Skeletal muscle satellite cell (primary cell): ENCODE data around the gene PRDX4.
"Not testable (repeated sequence)": the region's sequence is repeated elsewhere in the genome, so short reads cannot be mapped to it uniquely, and the experiment has no call there.

Source experiments
- H3K27me3 ChIP-seq: 2 replicates; pipeline ENCODE4 v1.7.0; 2013; ENCODE audit warnings: low read length; ENCODE audit not compliant: control insufficient read depth, insufficient read depth
- H3K36me3 ChIP-seq: 2 replicates; pipeline ENCODE4 v1.7.0; 2013; ENCODE audit warnings: mild to moderate bottlenecking, control low read depth, low read length; ENCODE audit not compliant: insufficient read depth
- H3K4me1 ChIP-seq: 2 replicates; pipeline ENCODE4 v1.7.0; 2013; ENCODE audit warnings: low read length; ENCODE audit not compliant: control insufficient read depth, insufficient read depth
- H3K4me2 ChIP-seq: 2 replicates; pipeline ENCODE4 v1.7.0; 2013; ENCODE audit warnings: mild to moderate bottlenecking, low read length
- H3K4me3 ChIP-seq: 2 replicates; pipeline ENCODE4 v1.7.0; 2013; ENCODE audit warnings: low read length
- H3K9ac ChIP-seq: 2 replicates; pipeline ENCODE4 v1.7.0; 2013; ENCODE audit warnings: mild to moderate bottlenecking, low read depth, low read length, moderate library complexity
- H3K9me3 ChIP-seq: replicated peaks from 2 replicates; pipeline ENCODE4 v1.7.0; 2013; ENCODE audit warnings: mild to moderate bottlenecking, control low read depth, low read length

PRDX4 gene

GRCh38 chrX:23676486-23676885 is 9.2 kb downstream of the PRDX4 start:
- not testable (repeated sequence) for H3K9me3 ChIP-seq, H3K4me1 ChIP-seq, H3K36me3 ChIP-seq, H3K4me2 ChIP-seq, H3K4me3 ChIP-seq, H3K27me3 ChIP-seq, H3K9ac ChIP-seq

- Histone ChIP-seq H3K27me3 (no peaks in the 10 kb centered on the region), H3K4me1 (no peaks in the 10 kb centered on the region), H3K9me3 (no peaks in the 10 kb centered on the region), H3K4me3 (no peak overlapping the region), H3K9ac (no peak overlapping the region), H3K36me3 (no peaks in the 10 kb centered on the region), H3K4me2 (no peak overlapping the region)
These were observed 24.9 kb downstream of the PRDX4 start for GRCh38 chrX:23692166-23692565.

- H3K4me3 ChIP-seq: no peak overlapping the region
These were observed 27.3 kb downstream of the PRDX4 start for GRCh38 chrX:23694606-23695005.

GRCh38 chrX:23699636-23700194 is 32.4 kb downstream of the PRDX4 start:
- Histone ChIP-seq H3K4me1 (no peaks in the 10 kb centered on the region), H3K27me3 (no peaks in the 10 kb centered on the region), H3K36me3 (peaks cover 20% of the 10 kb centered on the region), H3K9me3 (no peaks in the 10 kb centered on the region), H3K4me2 (no peak overlapping the region), H3K4me3 (no peak overlapping the region), H3K9ac (no peak overlapping the region)

More at GRCh38 chrX:23694606-23695005, 27.3 kb downstream of the PRDX4 start:
- H3K4me2 ChIP-seq: no peak overlapping the region
- H3K4me1 ChIP-seq: no peaks in the 10 kb centered on the region
- no peaks in the 10 kb centered on the region for H3K36me3 ChIP-seq
- no peaks in the 10 kb centered on the region for H3K27me3 ChIP-seq
- no peaks in the 10 kb centered on the region for H3K9me3 ChIP-seq
- H3K9ac ChIP-seq: no peak overlapping the region

GRCh38 chrX:23704673-23705206 is 37.4 kb downstream of the PRDX4 start:
- Histone ChIP-seq H3K9me3 (no peaks in the 10 kb centered on the region), H3K4me1 (no peaks in the 10 kb centered on the region), H3K36me3 (peaks cover 27% of the 10 kb centered on the region), H3K4me2 (no peak overlapping the region), H3K27me3 (no peaks in the 10 kb centered on the region), H3K4me3 (no peak overlapping the region), H3K9ac (no peak overlapping the region)

- Histone ChIP-seq H3K9ac (no peak overlapping the region), H3K4me1 (no peaks in the 10 kb centered on the region), H3K4me2 (no peak overlapping the region), H3K9me3 (no peaks in the 10 kb centered on the region), H3K4me3 (no peak overlapping the region), H3K36me3 (peaks cover 26% of the 10 kb centered on the region), H3K27me3 (no peaks in the 10 kb centered on the region)
These were observed 37.9 kb downstream of the PRDX4 start for GRCh38 chrX:23705235-23705634.

- H3K4me2 ChIP-seq: no peak overlapping the region
- no peak overlapping the region for H3K4me3 ChIP-seq
- no peaks in the 10 kb centered on the region for H3K27me3 ChIP-seq
- peaks cover 19% of the 10 kb centered on the region for H3K36me3 ChIP-seq
- no peak overlapping the region for H3K9ac ChIP-seq
- H3K9me3 ChIP-seq: no peaks in the 10 kb centered on the region
- H3K4me1 ChIP-seq: no peaks in the 10 kb centered on the region
These were observed 52.9 kb downstream of the PRDX4 start for GRCh38 chrX:23720117-23720677.

- H3K36me3 ChIP-seq: peaks cover 26% of the 10 kb centered on the region
These were observed 58.9 kb downstream of the PRDX4 start for GRCh38 chrX:23726191-23726590.

GRCh38 chrX:23727206-23727605 is 59.9 kb downstream of the PRDX4 start:
- Histone ChIP-seq H3K4me1 (no peaks in the 10 kb centered on the region), H3K9ac (no peak overlapping the region), H3K27me3 (no peaks in the 10 kb centered on the region), H3K36me3 (peaks cover 27% of the 10 kb centered on the region), H3K4me2 (no peak overlapping the region), H3K9me3 (no peaks in the 10 kb centered on the region), H3K4me3 (no peak overlapping the region)

More at GRCh38 chrX:23726191-23726590, 58.9 kb downstream of the PRDX4 start:
- no peaks in the 10 kb centered on the region for H3K27me3 ChIP-seq
- no peak overlapping the region for H3K4me3 ChIP-seq
- no peaks in the 10 kb centered on the region for H3K9me3 ChIP-seq
- H3K4me2 ChIP-seq: no peak overlapping the region
- H3K9ac ChIP-seq: no peak overlapping the region
- H3K4me1 ChIP-seq: no peaks in the 10 kb centered on the region

- Histone ChIP-seq H3K36me3 (peaks cover 36% of the 10 kb centered on the region), H3K27me3 (no peaks in the 10 kb centered on the region), H3K4me2 (no peak overlapping the region), H3K4me3 (no peak overlapping the region), H3K4me1 (no peaks in the 10 kb centered on the region), H3K9ac (no peak overlapping the region), H3K9me3 (no peaks in the 10 kb centered on the region)
These were observed 61.9 kb downstream of the PRDX4 start for GRCh38 chrX:23729214-23729613.

- Histone ChIP-seq H3K9ac (no peak overlapping the region), H3K4me3 (no peak overlapping the region), H3K9me3 (no peaks in the 10 kb centered on the region), H3K4me1 (no peaks in the 10 kb centered on the region), H3K36me3 (peaks cover 31% of the 10 kb centered on the region), H3K4me2 (no peak overlapping the region), H3K27me3 (no peaks in the 10 kb centered on the region)
These were observed 64.7 kb downstream of the PRDX4 start for GRCh38 chrX:23731951-23732350.

GRCh38 chrX:23732704-23733103 is 65.4 kb downstream of the PRDX4 start:
- peaks cover 2% of the 10 kb centered on the region for H3K4me1 ChIP-seq

More at GRCh38 chrX:23732704-23733103, 65.4 kb downstream of the PRDX4 start:
- Histone ChIP-seq H3K27me3 (no peaks in the 10 kb centered on the region), H3K9ac (no peak overlapping the region), H3K9me3 (no peaks in the 10 kb centered on the region), H3K36me3 (peaks cover 27% of the 10 kb centered on the region), H3K4me2 (no peak overlapping the region), H3K4me3 (no peak overlapping the region)
